Measurements from ENCODE around the gene PDE8B.

The PDE8B gene, protein sequence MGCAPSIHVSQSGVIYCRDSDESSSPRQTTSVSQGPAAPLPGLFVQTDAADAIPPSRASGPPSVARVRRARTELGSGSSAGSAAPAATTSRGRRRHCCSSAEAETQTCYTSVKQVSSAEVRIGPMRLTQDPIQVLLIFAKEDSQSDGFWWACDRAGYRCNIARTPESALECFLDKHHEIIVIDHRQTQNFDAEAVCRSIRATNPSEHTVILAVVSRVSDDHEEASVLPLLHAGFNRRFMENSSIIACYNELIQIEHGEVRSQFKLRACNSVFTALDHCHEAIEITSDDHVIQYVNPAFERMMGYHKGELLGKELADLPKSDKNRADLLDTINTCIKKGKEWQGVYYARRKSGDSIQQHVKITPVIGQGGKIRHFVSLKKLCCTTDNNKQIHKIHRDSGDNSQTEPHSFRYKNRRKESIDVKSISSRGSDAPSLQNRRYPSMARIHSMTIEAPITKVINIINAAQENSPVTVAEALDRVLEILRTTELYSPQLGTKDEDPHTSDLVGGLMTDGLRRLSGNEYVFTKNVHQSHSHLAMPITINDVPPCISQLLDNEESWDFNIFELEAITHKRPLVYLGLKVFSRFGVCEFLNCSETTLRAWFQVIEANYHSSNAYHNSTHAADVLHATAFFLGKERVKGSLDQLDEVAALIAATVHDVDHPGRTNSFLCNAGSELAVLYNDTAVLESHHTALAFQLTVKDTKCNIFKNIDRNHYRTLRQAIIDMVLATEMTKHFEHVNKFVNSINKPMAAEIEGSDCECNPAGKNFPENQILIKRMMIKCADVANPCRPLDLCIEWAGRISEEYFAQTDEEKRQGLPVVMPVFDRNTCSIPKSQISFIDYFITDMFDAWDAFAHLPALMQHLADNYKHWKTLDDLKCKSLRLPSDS

GRCh38 chr5:77210091-77210963, at the start of gene PDE8B:
PDE8B (plus strand) TSS chr5:77210680; CDS start chr5:77210926, 246 bp downstream.
- no peak for DNase-seq

DNA sequence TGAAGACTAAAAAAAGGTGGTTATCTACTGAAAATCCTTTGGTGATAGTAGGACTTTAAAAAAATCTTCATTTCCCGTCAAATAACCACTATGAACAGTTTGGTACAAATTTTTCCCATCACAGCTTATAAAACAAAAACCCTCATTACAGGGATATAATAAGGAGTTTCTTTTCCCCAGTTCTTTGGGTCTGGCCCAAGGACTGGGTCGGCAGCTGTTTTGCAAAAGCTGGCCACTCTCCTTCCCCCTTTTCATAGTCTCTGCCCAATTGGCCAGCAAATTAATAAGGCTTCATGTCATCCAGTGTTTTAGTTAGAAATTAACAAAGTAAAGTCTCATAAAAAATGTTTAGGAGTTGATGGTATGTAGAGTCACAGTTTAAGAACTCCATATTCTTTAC, 47.0 kb upstream of the PDE8B start:
- DNase-seq = no peak

DNA sequence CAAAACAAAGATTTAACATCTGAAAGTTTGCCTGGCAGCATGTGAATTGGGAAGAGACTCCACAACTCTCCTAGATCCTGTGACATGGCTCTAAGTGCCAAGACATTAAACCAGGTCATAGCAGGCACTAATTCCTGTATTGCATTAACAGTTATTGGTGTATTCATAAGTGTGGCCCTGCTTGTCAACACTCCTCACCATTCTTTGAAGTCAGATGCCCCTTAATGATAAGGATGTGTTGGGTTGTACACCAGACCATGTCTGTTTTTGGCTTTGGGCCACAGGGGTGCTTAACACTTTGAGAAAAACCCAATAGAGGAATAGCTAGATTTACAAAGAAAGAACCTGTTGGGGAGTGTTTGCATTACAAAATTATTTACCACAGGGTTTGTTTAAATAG, 43.4 kb upstream of the PDE8B start:
- DNase-seq = no peak

GRCh38 chr5:77167695-77168121, 42.8 kb upstream of the PDE8B start:
- no peak for DNase-seq

DNA sequence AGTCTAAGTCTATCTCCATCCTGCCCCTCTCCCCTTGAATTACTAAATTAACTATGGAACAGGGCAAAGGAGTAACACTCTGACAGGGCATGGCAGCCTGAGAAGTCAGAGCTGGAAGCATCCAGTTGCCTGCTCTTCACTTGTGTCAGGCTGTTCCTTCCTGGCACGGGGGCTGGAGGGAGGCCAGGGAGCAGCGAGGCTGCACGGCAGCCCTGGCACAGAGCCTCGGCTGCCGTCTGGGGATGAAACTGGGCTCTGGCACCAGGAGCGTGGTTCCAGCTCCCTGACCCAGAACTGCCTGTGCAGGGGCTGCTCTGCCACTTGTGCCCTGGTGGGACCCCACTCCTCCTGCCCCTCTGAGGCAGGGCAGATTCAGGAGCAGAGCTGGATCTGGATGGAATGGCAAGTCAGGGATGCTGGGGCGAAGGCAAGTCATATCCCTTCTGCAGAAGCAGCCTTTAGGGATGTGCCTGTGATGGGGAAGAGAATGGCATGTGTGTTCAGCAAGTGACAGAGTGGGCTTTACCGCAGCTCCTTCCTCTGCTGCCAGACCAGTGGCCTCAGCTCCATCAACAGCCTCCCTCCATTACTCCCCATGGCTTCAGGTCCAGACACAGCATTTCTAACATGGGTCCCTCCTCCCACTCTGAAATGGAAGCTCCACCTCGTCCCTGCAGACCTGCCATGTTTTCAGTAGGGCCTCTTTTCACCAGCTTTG, 42.2 kb upstream of the PDE8B start:
- DNase-seq = no peak

- no peak for DNase-seq
Measured at GRCh38 chr5:77168879-77169244, 41.6 kb upstream of the PDE8B start.

DNA sequence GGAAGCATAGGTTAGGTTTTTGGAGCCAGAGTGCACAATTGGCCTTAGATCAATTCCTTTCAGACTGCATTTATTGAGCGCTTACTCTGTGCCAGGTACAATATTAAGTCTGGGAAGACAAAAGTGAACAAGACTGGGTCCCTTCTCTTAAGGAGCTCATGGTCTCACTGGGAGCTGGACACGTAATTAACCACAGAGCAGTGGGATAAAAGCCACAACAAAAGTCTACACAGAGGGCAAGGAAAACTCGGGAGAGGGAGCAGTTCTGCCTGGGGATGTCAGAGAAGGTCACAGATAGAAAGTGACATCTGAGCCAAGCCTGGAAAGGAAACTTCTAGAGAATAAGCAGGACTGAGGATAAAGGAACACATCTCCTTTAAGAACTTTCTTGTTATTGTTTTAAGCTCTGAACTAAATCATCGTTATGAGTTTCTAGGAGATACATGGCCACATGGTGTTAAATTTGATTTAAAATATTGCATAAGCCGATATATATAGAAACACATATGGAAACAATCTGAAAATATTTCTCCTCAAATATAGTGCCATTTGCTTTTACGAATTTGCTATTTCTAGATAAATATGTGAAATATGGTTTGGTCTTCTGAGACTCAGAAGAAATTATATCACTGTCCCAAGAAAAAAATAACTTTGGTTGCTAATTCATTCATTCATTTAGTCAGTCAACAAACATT, 40.1 kb upstream of the PDE8B start:
- DNase-seq = no peak

- no peak for DNase-seq
Measured at GRCh38 chr5:77171141-77171910, 39.2 kb upstream of the PDE8B start.

DNA sequence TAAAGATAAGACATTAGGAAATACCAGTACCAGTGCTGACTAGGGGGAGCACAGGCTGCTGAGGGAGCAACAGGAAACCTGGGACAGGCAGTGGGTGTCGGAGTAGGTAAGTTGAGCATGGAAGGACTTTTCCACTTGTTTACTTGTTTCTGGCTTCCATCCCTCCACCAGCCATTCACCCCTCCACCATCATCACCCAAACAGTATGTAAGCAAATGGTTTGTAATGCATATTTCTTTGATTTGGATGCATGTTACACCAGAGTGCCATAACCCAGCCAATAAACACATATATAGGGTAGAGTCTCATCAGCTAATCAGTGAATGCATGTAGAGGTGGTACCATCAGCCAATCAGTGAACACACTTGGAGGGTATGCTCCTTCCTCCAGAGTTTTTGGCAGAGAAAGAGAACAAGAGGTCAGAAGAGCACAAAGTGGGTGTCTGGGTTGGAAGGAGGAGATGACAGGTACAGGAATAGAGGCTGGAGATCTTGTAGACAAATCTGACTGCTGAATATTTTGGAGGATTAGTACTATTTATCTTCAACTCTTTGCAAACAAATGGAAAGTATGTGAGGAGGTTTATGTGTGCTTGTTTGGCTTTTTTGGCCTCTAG, 37.7 kb upstream of the PDE8B start:
- DNase-seq = no peak

GRCh38 chr5:77174526-77174925, 36.0 kb upstream of the PDE8B start:
- no peak for DNase-seq

- DNase-seq = no peak
Measured at GRCh38 chr5:77175231-77175630, 35.2 kb upstream of the PDE8B start.

DNA sequence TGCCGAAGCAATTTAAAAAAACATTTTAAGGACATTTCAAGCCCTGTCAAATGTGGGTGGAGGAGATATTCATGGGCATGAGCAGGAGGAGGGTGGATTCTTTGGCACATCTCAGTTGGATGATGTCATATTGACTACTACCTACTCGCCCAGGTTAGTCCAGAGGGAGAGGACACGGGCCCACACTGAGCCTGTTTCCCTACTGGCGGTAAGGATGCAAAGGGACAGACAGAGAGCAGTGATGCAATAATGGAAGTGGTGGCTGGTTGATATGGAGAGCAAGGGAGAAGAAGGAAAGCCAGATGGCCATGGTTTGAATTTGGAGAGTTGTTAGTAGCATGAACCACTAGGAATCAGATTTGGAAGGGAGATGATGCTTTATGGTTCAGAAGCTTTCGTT, 34.1 kb upstream of the PDE8B start:
- DNase-seq = no peak

- no peak for DNase-seq
Measured at GRCh38 chr5:77177576-77177975, 32.9 kb upstream of the PDE8B start.

- no peak for DNase-seq
Measured at GRCh38 chr5:77180167-77181081, 30.1 kb upstream of the PDE8B start.

DNA sequence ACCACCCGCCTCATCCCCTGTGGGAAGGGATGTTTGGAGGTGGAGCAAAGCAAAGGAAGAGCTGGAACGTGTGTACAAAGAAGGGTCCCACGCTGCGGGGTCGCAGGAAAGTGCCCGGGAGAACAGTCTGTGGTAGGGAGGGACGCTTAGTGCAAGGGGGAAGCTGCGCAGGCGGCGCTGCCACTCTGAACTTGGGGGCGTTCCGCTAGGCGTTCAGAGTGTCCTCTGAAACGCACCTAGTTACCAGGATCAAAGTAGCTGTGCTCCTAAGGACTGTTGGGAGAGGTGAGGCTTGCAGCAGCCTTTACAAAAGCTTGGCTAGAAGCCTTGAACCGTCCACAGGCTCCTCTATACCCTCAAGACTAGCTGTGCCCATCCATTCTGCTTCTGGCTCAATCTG, 29.3 kb upstream of the PDE8B start:
- DNase-seq = no peak

DNA sequence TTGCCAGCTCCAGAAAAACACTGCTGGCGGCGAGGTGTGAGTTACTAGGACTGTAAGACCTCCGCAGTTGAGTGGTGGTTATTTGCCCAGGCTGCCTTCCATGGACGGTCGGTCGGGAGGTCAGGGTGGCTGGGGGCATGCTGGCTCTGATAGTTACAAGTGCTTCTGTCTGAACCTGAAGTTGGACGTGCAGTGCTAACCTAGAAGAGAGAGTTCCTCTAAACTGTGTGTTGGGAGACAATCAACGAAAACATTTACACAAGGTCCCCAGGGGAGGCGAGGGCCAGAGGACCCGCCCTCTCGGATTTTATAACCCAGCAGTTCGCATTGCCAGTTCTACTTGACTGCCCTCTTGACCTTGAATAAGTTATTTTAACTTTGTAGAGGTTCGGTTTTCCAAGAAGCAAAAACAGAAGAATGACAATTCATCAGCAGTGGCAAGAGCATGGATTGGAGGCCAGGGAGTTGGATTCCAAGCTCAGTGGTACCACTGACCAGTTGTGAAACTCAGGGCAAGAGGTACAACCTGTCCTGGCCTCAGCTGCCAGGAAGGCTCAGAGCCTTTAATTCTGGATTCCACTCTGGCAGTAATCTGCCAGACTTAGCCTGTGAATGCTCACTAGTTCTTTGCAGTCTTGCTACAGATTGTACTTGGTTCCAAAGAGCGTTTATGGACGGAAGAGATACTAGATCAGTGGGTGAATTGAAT, 28.7 kb upstream of the PDE8B start:
- no peak for DNase-seq

DNA sequence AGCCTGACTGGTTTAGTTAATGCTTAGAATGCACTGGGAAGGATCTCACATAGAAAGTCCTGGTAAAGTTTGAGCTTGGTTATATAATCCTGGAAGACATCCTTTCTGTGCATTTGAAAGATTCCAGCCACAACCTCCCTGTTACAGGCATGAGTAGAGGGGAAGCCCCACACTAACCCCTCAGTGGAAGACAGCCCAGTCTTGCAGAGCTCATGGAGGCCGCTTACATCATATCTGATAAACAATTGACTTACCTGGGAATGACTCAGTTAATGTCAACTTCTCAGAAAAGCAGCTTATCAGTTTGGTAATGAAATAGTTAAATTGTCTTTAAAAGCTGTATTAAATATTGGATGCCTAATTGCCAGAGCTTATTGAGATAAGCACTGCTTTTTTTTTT, 28.1 kb upstream of the PDE8B start:
- no peak for DNase-seq

DNA sequence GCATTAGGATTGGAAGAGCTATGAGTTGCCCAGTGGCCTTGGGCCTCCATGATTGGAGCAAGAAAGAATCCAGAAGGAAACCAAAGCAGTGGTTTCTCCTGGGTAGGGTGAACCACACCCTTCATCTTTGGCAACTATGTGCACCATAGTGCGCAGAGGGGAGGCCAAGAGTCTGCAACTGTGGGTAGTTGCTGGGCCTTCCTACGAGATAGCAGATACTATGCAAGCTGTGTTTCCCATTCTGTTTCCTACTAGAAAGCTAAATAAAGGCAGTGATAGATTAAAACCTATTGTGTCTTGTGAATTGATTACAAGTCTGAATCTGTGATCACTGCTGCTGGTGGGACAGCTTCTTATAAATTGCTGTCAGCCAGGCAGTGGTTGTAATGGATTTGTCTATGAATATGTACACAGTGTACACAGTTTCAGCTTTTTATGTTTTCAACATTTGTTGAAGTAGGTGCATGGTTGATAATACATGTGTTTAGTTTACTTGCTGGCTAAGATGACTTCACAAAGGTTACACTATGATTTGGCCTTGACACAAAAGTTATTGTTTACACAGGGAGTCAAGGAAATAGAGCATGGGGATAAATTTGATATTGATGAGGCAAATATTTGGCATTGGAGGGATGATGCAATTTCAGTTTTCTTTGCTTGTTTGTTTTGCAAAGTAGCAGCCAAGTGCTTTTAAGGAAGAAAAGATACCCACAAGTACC, 23.7 kb upstream of the PDE8B start:
- DNase-seq = no peak

Measured in CD4-positive, alpha-beta T cell treated with Interleukin-1 beta for 1 hour (primary cell).